K562 (cell line): ENCODE measurements around the gene HSPA1B. TPM values are rescaled to one million over a fixed set of nuclear protein-coding genes. Genes with fewer than 3 reads are reported as not detected.

Experiments
- ATF1 ChIP-seq, 2 experiments: fragments of 450-650 bp in 1 of 2; IDR thresholded peaks; 2 replicates each; pipeline ENCODE4 v1.6.1; 2016; ENCODE audit warnings: missing compliant biosample characterization in 1 of 2, missing genetic modification characterization in 1 of 2
- BHLHE40 ChIP-seq: IDR thresholded peaks from 2 replicates; pipeline ENCODE4 v1.6.1; 2011; ENCODE audit warnings: low read length, improper control_type of control experiment
- CCNT2 ChIP-seq: IDR thresholded peaks from 2 replicates; pipeline ENCODE4 v1.6.1; 2011; ENCODE audit warnings: borderline replicate concordance, low read depth, mild to moderate bottlenecking, moderate library complexity, mixed read lengths, low read length; ENCODE audit not compliant: insufficient read length; ENCODE audit errors: extremely low read depth
- CHD2 ChIP-seq: IDR thresholded peaks from 2 replicates; pipeline ENCODE4 v1.6.1; 2011; ENCODE audit warnings: low read depth, low read length
- CREB1 ChIP-seq, 2 experiments: sonication (generic) in 1 of 2; formaldehyde crosslinking in 1 of 2; IDR thresholded peaks; 2 replicates each; pipeline versions ENCODE4 v1.6.1 to v1.8.0; 2012 to 2022; ENCODE audit warnings: inconsistent platforms in 1 of 2, mild to moderate bottlenecking in 1 of 2, missing genetic modification reagents in 1 of 2, moderate library complexity in 1 of 2
- ELF2 ChIP-seq: fragments of 250-450 bp; sonication (Bioruptor Pico); IDR thresholded peaks from 2 replicates; pipeline ENCODE4 v1.5.0; 2021; ENCODE audit warnings: mild to moderate bottlenecking
- GTF2A2 ChIP-seq: IDR thresholded peaks from 2 replicates; pipeline ENCODE4 v1.6.1; 2016; ENCODE audit warnings: mild to moderate bottlenecking, missing genetic modification characterization, missing compliant biosample characterization
- HDAC8 ChIP-seq: fragments of 450-650 bp; IDR thresholded peaks from 2 replicates; pipeline ENCODE4 v1.6.1; 2016; ENCODE audit warnings: mild to moderate bottlenecking, missing genetic modification characterization, moderate library complexity, missing compliant biosample characterization
- KDM5B ChIP-seq: fragments of 200-600 bp; sonication (generic); IDR thresholded peaks from 2 replicates; pipeline ENCODE4 v1.6.1; 2012; ENCODE audit warnings: low read depth, mild to moderate bottlenecking, moderate library complexity, low read length, control low read depth, inconsistent platforms; ENCODE audit not compliant: insufficient replicate concordance
- KLF1 ChIP-seq: fragments of 450-650 bp; IDR thresholded peaks from 2 replicates; pipeline ENCODE4 v1.6.1; 2016; ENCODE audit warnings: missing genetic modification characterization, missing compliant biosample characterization
- KLF13 ChIP-seq: fragments of 450-650 bp; IDR thresholded peaks from 2 replicates; pipeline ENCODE4 v1.6.1; 2016; ENCODE audit warnings: missing genetic modification characterization, low read depth, mild to moderate bottlenecking, missing compliant biosample characterization, moderate library complexity, borderline replicate concordance
- LARP7 ChIP-seq: fragments of 450-650 bp; IDR thresholded peaks from 2 replicates; pipeline ENCODE4 v1.6.1; 2016
- NRF1 ChIP-seq, 2 experiments: fragments of 450-650 bp; IDR thresholded peaks in 1 of 2; conservative IDR thresholded peaks in 1 of 2; 2 replicates each; pipeline ENCODE4 v1.6.1; 2014; ENCODE audit warnings: mild to moderate bottlenecking in 2 of 2
- POLR2B ChIP-seq: fragments of 450-650 bp; IDR thresholded peaks from 2 replicates; pipeline ENCODE4 v1.6.1; 2018; ENCODE audit warnings: low read depth; ENCODE audit not compliant: partially characterized antibody
- RBBP5 ChIP-seq: fragments of 200-600 bp; sonication (generic); IDR thresholded peaks from 2 replicates; pipeline ENCODE4 v1.6.1; 2012; ENCODE audit warnings: borderline replicate concordance, mild to moderate bottlenecking, low read length, control low read depth, inconsistent platforms; ENCODE audit not compliant: insufficient read depth, poor library complexity, severe bottlenecking
- TCF7 ChIP-seq: sonication (generic); IDR thresholded peaks from 2 replicates; pipeline ENCODE4 v1.6.1; 2016; ENCODE audit warnings: antibody characterized with exemption, borderline replicate concordance
- ZBTB7A ChIP-seq: IDR thresholded peaks from 2 replicates; pipeline ENCODE4 v1.6.1; 2011; ENCODE audit warnings: low read depth, mild to moderate bottlenecking, low read length, moderate library complexity, borderline replicate concordance; ENCODE audit not compliant: control insufficient read depth
- ZNF134 ChIP-seq: fragments of 250-450 bp; sonication (Bioruptor Pico); conservative IDR thresholded peaks from 2 replicates; pipeline ENCODE4 v1.4.0; 2020
- ZNF384 ChIP-seq: IDR thresholded peaks from 2 replicates; pipeline ENCODE4 v1.6.1; 2012; ENCODE audit warnings: low read depth, low read length, improper control_type of control experiment
- polyA plus RNA-seq, 8 experiments: library from polyadenylated mRNA; depleted of rRNA in 4 of 8; stranded (reverse) in 5 of 8; unstranded in 3 of 8; fragments of >200 nt; fragmentation: Nextera tagmentation in 2 of 8; fragmentation: Illumina TruSeq in 1 of 8; extraction: Ambion mirVana in 2 of 8; extraction: Trizol in 1 of 8; gene quantifications; 2 replicates each; pipeline versions ENCODE4 v1.2.1 to v1.2.3, GENCODE V29; 2011 to 2014; ENCODE audit warnings: inconsistent platforms in 1 of 8, missing spikeins in 1 of 8
- total RNA-seq, 7 experiments: library from RNA; depleted of rRNA in 6 of 7; stranded (reverse); fragments of >200 nt in 6 of 7; fragmentation: Illumina TruSeq in 2 of 7; extraction: Trizol in 2 of 7; gene quantifications; 2 replicates each; pipeline versions ENCODE4 v1.2.1 to v1.2.3, GENCODE V29; 2011 to 2021; ENCODE audit warnings: low replicate concordance in 1 of 7
- TF ChIP-seq, protein P1 (sequence below): fragments of 250-450 bp; sonication (Bioruptor Pico); IDR thresholded peaks from 2 replicates; pipeline ENCODE4 v1.8.0; 2022; ENCODE audit warnings: moderate library complexity, mild to moderate bottlenecking, inconsistent platforms
- TF ChIP-seq, protein P2 (sequence below): IDR thresholded peaks from 2 replicates; pipeline ENCODE4 v1.6.1; 2014; ENCODE audit warnings: antibody characterized with exemption
- TF ChIP-seq, protein P3 (sequence below): sonication (generic); formaldehyde crosslinking; IDR thresholded peaks from 2 replicates; pipeline ENCODE4 v1.9.0; 2022; ENCODE audit warnings: mild to moderate bottlenecking, missing genetic modification reagents
- TF ChIP-seq, protein P4 (sequence below): fragments of 450-650 bp; formaldehyde crosslinking; IDR thresholded peaks from 2 replicates; pipeline ENCODE4 v1.4.0; 2020; ENCODE audit warnings: mild to moderate bottlenecking, moderate library complexity

HSPA1B gene
- total and polyA plus RNA-seq, 9 of the 15 experiments (the other 6 are each of a cell fraction or from before 2014, with no cell fraction given): 0.27 to 227 (median 51.2) TPM

DNA sequence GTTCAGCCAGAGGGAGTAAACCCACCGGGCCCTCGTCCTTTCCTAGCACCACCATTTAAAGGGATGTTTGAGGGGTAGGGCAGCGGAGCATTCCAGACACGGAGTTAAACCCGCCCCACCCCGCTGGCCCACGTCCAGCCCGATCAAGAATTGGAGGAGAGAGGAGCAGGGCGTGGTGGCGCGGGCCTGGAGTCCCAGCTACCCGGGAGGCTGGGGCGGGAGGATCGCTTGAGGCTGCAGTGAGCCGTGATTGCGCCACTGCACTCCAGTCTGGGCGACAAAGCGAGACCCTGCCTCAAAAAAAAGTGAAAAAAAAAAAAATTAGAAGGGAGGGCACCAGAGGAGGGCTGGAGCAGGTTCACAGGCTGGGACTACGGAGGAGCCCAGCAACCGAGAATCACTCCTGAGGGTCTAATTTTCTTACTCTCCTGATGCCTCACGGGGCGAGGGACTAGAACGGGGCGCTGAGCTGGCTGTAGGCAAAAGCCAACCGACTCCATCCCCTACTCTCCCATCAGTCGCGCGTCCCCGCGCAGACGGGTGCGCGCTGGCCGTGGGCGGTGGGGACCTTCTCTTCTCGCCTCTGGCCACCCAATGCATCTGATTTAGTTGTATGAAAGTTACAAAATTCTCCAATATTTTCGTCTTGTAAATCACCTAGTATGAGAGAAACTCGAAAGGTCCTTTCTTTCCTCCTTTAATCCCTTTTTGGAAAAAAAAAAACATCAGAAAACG lies 6.1 kb upstream of the HSPA1B start (continued):
- TF ChIP-seq ZBTB7A (peak; percentile 60; the same call in 1 of the 2 replicates), ZNF384 (peak; percentile 87), ZNF134 (CRISPR knock-in tag) (peak; percentile 70), HDAC8 (tag) (peak; percentile 72; the same call in 1 of the 2 replicates), BHLHE40 (0 out of 2 replicates have a peak, but pooled peaks have one; percentile 7), CHD2 (0 out of 2 replicates have a peak, but pooled peaks have one; percentile 32), NRF1 (conservative IDR thresholded peaks at IDR 0.05 in 1 of 2, IDR thresholded peaks at IDR 0.05 in 1 of 2) (peak; percentile 88 to 89), ELF2 (CRISPR knock-in tag) (0 out of 2 replicates have a peak, but pooled peaks have one; percentile 22), ATF1 (CRISPR knock-in tag; IDR thresholded peaks at IDR 0.05) (no peak), ATF1 (tag; IDR thresholded peaks at IDR 0.05) (peak; percentile 38), TCF7 (peak; percentile 86), GTF2A2 (tag) (no peak), POLR2B (peak; percentile 56), KLF13 (tag) (peak; percentile 53; the same call in 1 of the 2 replicates), KDM5B (peak; percentile 42), KLF1 (tag) (peak; percentile 86), CCNT2 (peak; percentile 79), RBBP5 (peak; percentile 86), CREB1 (IDR thresholded peaks at IDR 0.05) (0 out of 2 replicates have a peak, but pooled peaks have one; percentile 8), CREB1 (CRISPR knock-in tag; IDR thresholded peaks at IDR 0.05) (no peak), LARP7 (peak; percentile 81)
- TF ChIP-seq, protein P1, sequence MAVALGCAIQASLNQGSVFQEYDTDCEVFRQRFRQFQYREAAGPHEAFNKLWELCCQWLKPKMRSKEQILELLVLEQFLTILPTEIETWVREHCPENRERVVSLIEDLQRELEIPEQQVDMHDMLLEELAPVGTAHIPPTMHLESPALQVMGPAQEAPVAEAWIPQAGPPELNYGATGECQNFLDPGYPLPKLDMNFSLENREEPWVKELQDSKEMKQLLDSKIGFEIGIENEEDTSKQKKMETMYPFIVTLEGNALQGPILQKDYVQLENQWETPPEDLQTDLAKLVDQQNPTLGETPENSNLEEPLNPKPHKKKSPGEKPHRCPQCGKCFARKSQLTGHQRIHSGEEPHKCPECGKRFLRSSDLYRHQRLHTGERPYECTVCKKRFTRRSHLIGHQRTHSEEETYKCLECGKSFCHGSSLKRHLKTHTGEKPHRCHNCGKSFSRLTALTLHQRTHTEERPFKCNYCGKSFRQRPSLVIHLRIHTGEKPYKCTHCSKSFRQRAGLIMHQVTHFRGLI (CRISPR knock-in tag): no peak; the same call in 1 of the 2 replicates
- TF ChIP-seq, protein P2, sequence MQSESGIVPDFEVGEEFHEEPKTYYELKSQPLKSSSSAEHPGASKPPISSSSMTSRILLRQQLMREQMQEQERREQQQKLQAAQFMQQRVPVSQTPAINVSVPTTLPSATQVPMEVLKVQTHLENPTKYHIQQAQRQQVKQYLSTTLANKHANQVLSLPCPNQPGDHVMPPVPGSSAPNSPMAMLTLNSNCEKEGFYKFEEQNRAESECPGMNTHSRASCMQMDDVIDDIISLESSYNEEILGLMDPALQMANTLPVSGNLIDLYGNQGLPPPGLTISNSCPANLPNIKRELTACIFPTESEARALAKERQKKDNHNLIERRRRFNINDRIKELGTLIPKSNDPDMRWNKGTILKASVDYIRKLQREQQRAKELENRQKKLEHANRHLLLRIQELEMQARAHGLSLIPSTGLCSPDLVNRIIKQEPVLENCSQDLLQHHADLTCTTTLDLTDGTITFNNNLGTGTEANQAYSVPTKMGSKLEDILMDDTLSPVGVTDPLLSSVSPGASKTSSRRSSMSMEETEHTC: 0 out of 2 replicates have a peak, but pooled peaks have one; percentile 41
- TF ChIP-seq, protein P3, sequence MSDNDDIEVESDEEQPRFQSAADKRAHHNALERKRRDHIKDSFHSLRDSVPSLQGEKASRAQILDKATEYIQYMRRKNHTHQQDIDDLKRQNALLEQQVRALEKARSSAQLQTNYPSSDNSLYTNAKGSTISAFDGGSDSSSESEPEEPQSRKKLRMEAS: no peak; the same call in 1 of the 2 replicates
- TF ChIP-seq, protein P4, sequence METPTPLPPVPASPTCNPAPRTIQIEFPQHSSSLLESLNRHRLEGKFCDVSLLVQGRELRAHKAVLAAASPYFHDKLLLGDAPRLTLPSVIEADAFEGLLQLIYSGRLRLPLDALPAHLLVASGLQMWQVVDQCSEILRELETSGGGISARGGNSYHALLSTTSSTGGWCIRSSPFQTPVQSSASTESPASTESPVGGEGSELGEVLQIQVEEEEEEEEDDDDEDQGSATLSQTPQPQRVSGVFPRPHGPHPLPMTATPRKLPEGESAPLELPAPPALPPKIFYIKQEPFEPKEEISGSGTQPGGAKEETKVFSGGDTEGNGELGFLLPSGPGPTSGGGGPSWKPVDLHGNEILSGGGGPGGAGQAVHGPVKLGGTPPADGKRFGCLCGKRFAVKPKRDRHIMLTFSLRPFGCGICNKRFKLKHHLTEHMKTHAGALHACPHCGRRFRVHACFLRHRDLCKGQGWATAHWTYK (CRISPR knock-in tag): peak; percentile 84; the same call in 1 of the 2 replicates
